Measurements from ENCODE around the gene NFATC2.

GRCh38 chr20:51462566-51463276 lies 79.8 kb downstream of the NFATC2 start:
- TF ChIP-seq, protein P1, sequence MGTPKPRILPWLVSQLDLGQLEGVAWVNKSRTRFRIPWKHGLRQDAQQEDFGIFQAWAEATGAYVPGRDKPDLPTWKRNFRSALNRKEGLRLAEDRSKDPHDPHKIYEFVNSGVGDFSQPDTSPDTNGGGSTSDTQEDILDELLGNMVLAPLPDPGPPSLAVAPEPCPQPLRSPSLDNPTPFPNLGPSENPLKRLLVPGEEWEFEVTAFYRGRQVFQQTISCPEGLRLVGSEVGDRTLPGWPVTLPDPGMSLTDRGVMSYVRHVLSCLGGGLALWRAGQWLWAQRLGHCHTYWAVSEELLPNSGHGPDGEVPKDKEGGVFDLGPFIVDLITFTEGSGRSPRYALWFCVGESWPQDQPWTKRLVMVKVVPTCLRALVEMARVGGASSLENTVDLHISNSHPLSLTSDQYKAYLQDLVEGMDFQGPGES (IDR thresholded peaks at IDR 0.05; ENCODE audit: low read depth, low read length): no peak
- no peak for TF ChIP-seq CTCF (IDR thresholded peaks at IDR 0.05)
- TF ChIP-seq, protein P2, sequence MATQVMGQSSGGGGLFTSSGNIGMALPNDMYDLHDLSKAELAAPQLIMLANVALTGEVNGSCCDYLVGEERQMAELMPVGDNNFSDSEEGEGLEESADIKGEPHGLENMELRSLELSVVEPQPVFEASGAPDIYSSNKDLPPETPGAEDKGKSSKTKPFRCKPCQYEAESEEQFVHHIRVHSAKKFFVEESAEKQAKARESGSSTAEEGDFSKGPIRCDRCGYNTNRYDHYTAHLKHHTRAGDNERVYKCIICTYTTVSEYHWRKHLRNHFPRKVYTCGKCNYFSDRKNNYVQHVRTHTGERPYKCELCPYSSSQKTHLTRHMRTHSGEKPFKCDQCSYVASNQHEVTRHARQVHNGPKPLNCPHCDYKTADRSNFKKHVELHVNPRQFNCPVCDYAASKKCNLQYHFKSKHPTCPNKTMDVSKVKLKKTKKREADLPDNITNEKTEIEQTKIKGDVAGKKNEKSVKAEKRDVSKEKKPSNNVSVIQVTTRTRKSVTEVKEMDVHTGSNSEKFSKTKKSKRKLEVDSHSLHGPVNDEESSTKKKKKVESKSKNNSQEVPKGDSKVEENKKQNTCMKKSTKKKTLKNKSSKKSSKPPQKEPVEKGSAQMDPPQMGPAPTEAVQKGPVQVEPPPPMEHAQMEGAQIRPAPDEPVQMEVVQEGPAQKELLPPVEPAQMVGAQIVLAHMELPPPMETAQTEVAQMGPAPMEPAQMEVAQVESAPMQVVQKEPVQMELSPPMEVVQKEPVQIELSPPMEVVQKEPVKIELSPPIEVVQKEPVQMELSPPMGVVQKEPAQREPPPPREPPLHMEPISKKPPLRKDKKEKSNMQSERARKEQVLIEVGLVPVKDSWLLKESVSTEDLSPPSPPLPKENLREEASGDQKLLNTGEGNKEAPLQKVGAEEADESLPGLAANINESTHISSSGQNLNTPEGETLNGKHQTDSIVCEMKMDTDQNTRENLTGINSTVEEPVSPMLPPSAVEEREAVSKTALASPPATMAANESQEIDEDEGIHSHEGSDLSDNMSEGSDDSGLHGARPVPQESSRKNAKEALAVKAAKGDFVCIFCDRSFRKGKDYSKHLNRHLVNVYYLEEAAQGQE (IDR thresholded peaks at IDR 0.05; ENCODE audit: low read depth, low read length): no peak
- no peak for TF ChIP-seq ZBTB33 (IDR thresholded peaks at IDR 0.05; ENCODE audit: borderline replicate concordance, low read depth)
- no peak for TF ChIP-seq POLR2AphosphoS5 (IDR thresholded peaks at IDR 0.05; ENCODE audit: low read depth, low read length)
- no peak for TF ChIP-seq FOXM1 (IDR thresholded peaks at IDR 0.05; ENCODE audit: low read depth)
- no peak for TF ChIP-seq EZH2phosphoT487 (IDR thresholded peaks at IDR 0.05; ENCODE audit: borderline replicate concordance, low read depth)
- TF ChIP-seq JUND (IDR thresholded peaks at IDR 0.05): no peak
- no peak for TF ChIP-seq FOSL2 (IDR thresholded peaks at IDR 0.05; ENCODE audit: borderline replicate concordance, low read depth)
- no peak for TF ChIP-seq PBX3 (IDR thresholded peaks at IDR 0.05)
